Activated CD4-positive, alpha-beta memory T cell treated with anti-CD3 and anti-CD28 coated beads, Interleukin-2, amount 10 ng/mL, durations not matched to agents 7 days and 5 days (primary cell): ENCODE data around the gene UMAD1. TPM values are rescaled to one million over a fixed set of nuclear protein-coding genes. Genes with fewer than 3 reads are reported as not detected.

ENCODE experiments used
- CTCF ChIA-PET: fragments of 350-600 bp; sonication (Branson Sonifier 250); formaldehyde crosslinking; loops from one replicate; lab custom pipeline; 2021; ENCODE audit warnings: antibody characterized with exemption, inconsistent platforms; lab: Charles Lee
- POLR2A ChIA-PET: fragments of 350-600 bp; sonication (Branson Sonifier 250); formaldehyde crosslinking; loops from one replicate; lab custom pipeline; 2021; ENCODE audit warnings: antibody characterized with exemption; lab: Charles Lee
- DNase-seq: peaks from one replicate; pipeline ENCODE4 v3.0.0-alpha.2; 2020
- H3K27ac Mint-ChIP-seq: one replicate; pipeline ENCODE4 v1.8.0; 2021; ENCODE audit warnings: mild to moderate bottlenecking, mixed read lengths
- H3K27me3 Mint-ChIP-seq: one replicate; pipeline ENCODE4 v1.8.0; 2021; ENCODE audit warnings: mixed read lengths
- H3K36me3 Mint-ChIP-seq: one replicate; pipeline ENCODE4 v1.8.0; 2021; ENCODE audit warnings: low read depth, mixed read lengths
- H3K4me1 Mint-ChIP-seq: one replicate; pipeline ENCODE4 v1.8.0; 2021; ENCODE audit warnings: mixed read lengths
- H3K4me3 Mint-ChIP-seq: one replicate; pipeline ENCODE4 v1.8.0; 2021; ENCODE audit warnings: mild to moderate bottlenecking, mixed read lengths
- H3K9me3 Mint-ChIP-seq: one replicate; pipeline ENCODE4 v1.8.0; 2021; ENCODE audit warnings: mixed read lengths
- total RNA-seq, 2 experiments: library from RNA; stranded (reverse); gene quantifications; one replicate each; pipeline ENCODE4 v1.2.3, GENCODE V29; 2021

Gene UMAD1
- total RNA-seq, 2 experiments from 2014 or later = 16.1 to 16.7 TPM

DNA sequence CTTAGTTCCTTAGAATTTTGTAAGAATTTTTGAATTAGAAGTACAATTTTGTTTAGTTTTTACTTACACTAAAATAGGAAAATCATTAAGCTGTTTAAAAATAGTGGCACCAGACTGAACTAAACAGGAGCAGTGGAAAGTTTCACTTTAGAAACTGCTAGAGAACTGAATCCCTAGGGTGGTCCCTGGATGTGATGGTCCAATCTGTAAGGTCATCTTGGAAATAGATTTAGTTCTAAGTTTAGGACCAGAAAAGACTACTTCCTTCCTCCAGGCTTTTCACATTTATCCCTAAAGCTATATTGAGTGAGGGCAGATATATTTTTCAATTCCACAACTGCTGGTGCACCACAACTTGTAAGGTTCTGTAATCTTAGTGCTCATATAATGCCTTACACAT lies 58.8 kb downstream of the UMAD1 start:
- no peaks in the 10 kb centered on the region for H3K27me3 Mint-ChIP-seq
- H3K4me3 Mint-ChIP-seq = no peak overlapping the region
- CTCF ChIA-PET = no interaction called here

DNA sequence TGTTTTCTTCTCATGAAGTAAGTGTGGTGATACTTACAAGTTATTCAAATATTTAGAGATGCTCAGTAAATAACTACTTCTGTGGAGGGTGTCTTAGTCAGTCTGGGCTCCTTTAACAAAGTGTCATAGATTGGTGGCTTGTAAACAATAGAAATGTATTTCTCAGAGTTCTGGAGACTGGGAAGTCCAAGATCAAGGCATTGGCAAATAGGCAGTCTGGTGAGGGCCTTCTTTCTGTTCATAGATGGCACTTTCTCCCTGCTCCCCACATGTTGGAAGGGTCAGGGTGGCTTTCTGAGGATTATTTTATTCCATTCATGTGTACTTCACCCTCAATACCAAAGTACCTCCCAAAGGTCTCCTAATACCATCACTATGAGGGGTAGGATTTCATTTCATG lies 59.4 kb downstream of the UMAD1 start:
- Mint-ChIP-seq H3K9me3 (no peaks in the 10 kb centered on the region), H3K27me3 (no peaks in the 10 kb centered on the region), H3K27ac (no peak overlapping the region), H3K36me3 (peaks cover 3% of the 10 kb centered on the region), H3K4me3 (no peak overlapping the region), H3K4me1 (peaks cover 1% of the 10 kb centered on the region)
- POLR2A ChIA-PET = interaction anchor here (0.6 kb wide), 1 partner anchor 592 kb away, joined by 3 read pairs; no protein-coding TSS in a partner anchor
- DNase-seq = no peak
- CTCF ChIA-PET = no interaction called here

More for the DNA sequence above, 58.8 kb downstream of the UMAD1 start:
- H3K36me3 Mint-ChIP-seq = peaks cover 9% of the 10 kb centered on the region
- H3K27ac Mint-ChIP-seq = no peak overlapping the region
- no peaks in the 10 kb centered on the region for H3K9me3 Mint-ChIP-seq
- POLR2A ChIA-PET = interaction anchor here (0.6 kb wide), 1 partner anchor 593 kb away, joined by 3 read pairs; no protein-coding TSS in a partner anchor
- peaks cover 1% of the 10 kb centered on the region for H3K4me1 Mint-ChIP-seq
- no peak for DNase-seq

GRCh38 chr7:7701527-7701926 lies 61.0 kb downstream of the UMAD1 start:
- CTCF ChIA-PET = interaction anchor here (1.2 kb wide), 1 partner anchor 12 kb away, joined by 3 read pairs; no protein-coding TSS in a partner anchor

GRCh38 chr7:7702826-7703225 lies 62.3 kb downstream of the UMAD1 start:
- ChIA-PET CTCF (interaction anchor here (1.2 kb wide), 1 partner anchor 13 kb away, joined by 3 read pairs; no protein-coding TSS in a partner anchor), POLR2A (no interaction called here)
- DNase-seq = no peak
- Mint-ChIP-seq H3K4me3 (no peak overlapping the region), H3K36me3 (no peaks in the 10 kb centered on the region), H3K4me1 (peaks cover 3% of the 10 kb centered on the region), H3K27ac (no peak overlapping the region), H3K27me3 (no peaks in the 10 kb centered on the region), H3K9me3 (no peaks in the 10 kb centered on the region)

More at GRCh38 chr7:7701527-7701926, 61.0 kb downstream of the UMAD1 start:
- no peak for DNase-seq
- Mint-ChIP-seq H3K9me3 (no peaks in the 10 kb centered on the region), H3K4me3 (no peak overlapping the region), H3K27ac (no peak overlapping the region), H3K27me3 (no peaks in the 10 kb centered on the region), H3K4me1 (peaks cover 3% of the 10 kb centered on the region), H3K36me3 (no peaks in the 10 kb centered on the region)
- POLR2A ChIA-PET = no interaction called here

GRCh38 chr7:7703427-7703826 lies 62.9 kb downstream of the UMAD1 start:
- Mint-ChIP-seq H3K4me3 (no peak overlapping the region), H3K4me1 (peaks cover 3% of the 10 kb centered on the region), H3K27me3 (no peaks in the 10 kb centered on the region), H3K27ac (no peak overlapping the region), H3K9me3 (no peaks in the 10 kb centered on the region), H3K36me3 (no peaks in the 10 kb centered on the region)
- no peak for DNase-seq
- ChIA-PET POLR2A (no interaction called here), CTCF (no interaction called here)

- H3K4me1 Mint-ChIP-seq = peaks cover 3% of the 10 kb centered on the region
- no peaks in the 10 kb centered on the region for H3K9me3 Mint-ChIP-seq
- no peaks in the 10 kb centered on the region for H3K36me3 Mint-ChIP-seq
- CTCF ChIA-PET = no interaction called here
- no peaks in the 10 kb centered on the region for H3K27me3 Mint-ChIP-seq
- POLR2A ChIA-PET = interaction anchor here (0.7 kb wide), 1 partner anchor 44 kb away, joined by 3 read pairs; no protein-coding TSS in a partner anchor
- no peak overlapping the region for H3K27ac Mint-ChIP-seq
- no peak overlapping the region for H3K4me3 Mint-ChIP-seq
- no peak for DNase-seq
Observed at GRCh38 chr7:7704867-7705266, 64.3 kb downstream of the UMAD1 start.

GRCh38 chr7:7705318-7705717 lies 64.8 kb downstream of the UMAD1 start:
- no peaks in the 10 kb centered on the region for H3K9me3 Mint-ChIP-seq
- H3K36me3 Mint-ChIP-seq = no peaks in the 10 kb centered on the region
- POLR2A ChIA-PET = no interaction called here
- no peaks in the 10 kb centered on the region for H3K27me3 Mint-ChIP-seq
- peaks cover 2% of the 10 kb centered on the region for H3K4me1 Mint-ChIP-seq
- CTCF ChIA-PET = no interaction called here
- H3K27ac Mint-ChIP-seq = no peak overlapping the region
- DNase-seq = no peak
- no peak overlapping the region for H3K4me3 Mint-ChIP-seq

DNA sequence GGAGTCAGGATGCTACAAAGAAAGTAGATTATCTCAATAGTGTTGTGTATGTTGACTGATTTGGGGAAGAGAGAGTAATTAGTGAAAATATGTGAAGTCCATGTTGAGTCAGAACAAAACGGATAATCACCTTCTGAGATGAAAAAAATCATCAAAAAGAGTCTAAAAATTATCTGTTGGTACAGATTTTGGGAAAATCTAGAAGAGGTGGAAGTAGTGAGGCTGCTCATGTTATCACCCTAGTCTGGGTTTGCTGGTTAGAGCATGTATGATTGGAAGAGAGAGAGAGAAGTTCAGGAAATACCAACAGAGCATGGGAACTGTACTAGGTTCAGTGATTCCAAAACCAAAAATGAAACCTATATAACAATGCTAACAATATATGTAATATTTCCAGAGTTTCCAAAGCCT lies 65.6 kb downstream of the UMAD1 start:
- no peak for DNase-seq
- H3K27ac Mint-ChIP-seq = no peak overlapping the region
- no peaks in the 10 kb centered on the region for H3K9me3 Mint-ChIP-seq
- H3K4me1 Mint-ChIP-seq = peaks cover 2% of the 10 kb centered on the region
- H3K36me3 Mint-ChIP-seq = no peaks in the 10 kb centered on the region
- no peaks in the 10 kb centered on the region for H3K27me3 Mint-ChIP-seq
- H3K4me3 Mint-ChIP-seq = no peak overlapping the region
- CTCF ChIA-PET = no interaction called here
- POLR2A ChIA-PET = no interaction called here

- peaks cover 2% of the 10 kb centered on the region for H3K4me1 Mint-ChIP-seq
- no peaks in the 10 kb centered on the region for H3K27me3 Mint-ChIP-seq
- ChIA-PET CTCF (interaction anchor here (0.8 kb wide), 1 partner anchor 9 kb away, joined by 4 read pairs; no protein-coding TSS in a partner anchor), POLR2A (no interaction called here)
- no peak for DNase-seq
- no peaks in the 10 kb centered on the region for H3K36me3 Mint-ChIP-seq
- H3K9me3 Mint-ChIP-seq = no peaks in the 10 kb centered on the region
- H3K4me3 Mint-ChIP-seq = no peak overlapping the region
- H3K27ac Mint-ChIP-seq = no peak overlapping the region
Observed at GRCh38 chr7:7706556-7707172, 66.1 kb downstream of the UMAD1 start.

DNA sequence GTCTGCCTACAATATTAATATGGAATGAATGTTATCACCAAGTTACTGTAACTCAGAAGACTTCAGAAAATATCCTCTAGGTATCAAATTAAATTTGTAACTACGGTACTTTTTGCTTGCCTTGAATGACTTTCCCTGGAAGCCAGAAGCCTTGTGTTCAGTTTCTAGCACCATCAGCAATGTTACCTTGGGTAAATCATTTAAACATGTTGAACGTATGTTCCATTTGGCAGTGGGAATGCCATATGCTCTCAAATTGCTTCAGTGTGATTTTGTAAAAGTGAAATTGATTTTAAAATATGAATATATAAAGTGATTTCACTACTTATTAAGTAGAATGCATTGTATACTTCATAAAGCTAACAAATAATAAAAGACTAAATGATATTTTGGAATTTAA lies 66.7 kb downstream of the UMAD1 start:
- POLR2A ChIA-PET = no interaction called here
- H3K4me1 Mint-ChIP-seq = peaks cover 2% of the 10 kb centered on the region

GRCh38 chr7:7707806-7708205 lies 67.3 kb downstream of the UMAD1 start:
- Mint-ChIP-seq H3K4me1 (peaks cover 2% of the 10 kb centered on the region), H3K9me3 (no peaks in the 10 kb centered on the region), H3K27me3 (no peaks in the 10 kb centered on the region), H3K4me3 (no peak overlapping the region), H3K27ac (no peak overlapping the region), H3K36me3 (no peaks in the 10 kb centered on the region)
- no peak for DNase-seq
- CTCF ChIA-PET = interaction anchor here (0.8 kb wide), 1 partner anchor 8 kb away, joined by 4 read pairs; no protein-coding TSS in a partner anchor
- POLR2A ChIA-PET = no interaction called here

More for the DNA sequence above, 66.7 kb downstream of the UMAD1 start:
- no peak overlapping the region for H3K27ac Mint-ChIP-seq
- H3K4me3 Mint-ChIP-seq = no peak overlapping the region
- CTCF ChIA-PET = interaction anchor here (0.8 kb wide), 1 partner anchor 9 kb away, joined by 4 read pairs; no protein-coding TSS in a partner anchor
- DNase-seq = no peak
- H3K36me3 Mint-ChIP-seq = no peaks in the 10 kb centered on the region
- no peaks in the 10 kb centered on the region for H3K9me3 Mint-ChIP-seq
- no peaks in the 10 kb centered on the region for H3K27me3 Mint-ChIP-seq

DNA sequence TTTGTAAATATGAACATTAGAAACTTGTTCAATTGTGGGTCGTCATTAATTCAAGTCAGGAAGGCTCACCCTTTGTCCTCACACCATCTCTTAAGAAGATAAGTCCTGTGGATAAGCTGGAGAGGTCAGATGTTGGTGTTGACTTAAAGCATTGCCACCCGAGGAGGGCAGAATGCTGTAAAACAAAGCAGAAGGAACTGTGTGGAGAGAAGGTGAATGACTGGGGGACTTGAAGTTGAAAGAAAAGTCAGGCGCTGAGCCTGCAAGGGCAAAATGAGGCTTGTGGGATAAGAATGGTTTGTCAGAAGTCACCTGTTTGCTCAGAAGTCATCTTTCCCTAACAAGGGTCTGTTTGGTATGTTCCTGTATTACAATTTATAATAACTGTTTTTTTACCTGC lies 68.7 kb downstream of the UMAD1 start:
- H3K36me3 Mint-ChIP-seq = no peaks in the 10 kb centered on the region
- POLR2A ChIA-PET = no interaction called here
- H3K27ac Mint-ChIP-seq = no peak overlapping the region
- CTCF ChIA-PET = no interaction called here
- peaks cover 4% of the 10 kb centered on the region for H3K4me1 Mint-ChIP-seq
- H3K9me3 Mint-ChIP-seq = no peaks in the 10 kb centered on the region
- H3K27me3 Mint-ChIP-seq = no peaks in the 10 kb centered on the region
- H3K4me3 Mint-ChIP-seq = no peak overlapping the region
- no peak for DNase-seq

DNA sequence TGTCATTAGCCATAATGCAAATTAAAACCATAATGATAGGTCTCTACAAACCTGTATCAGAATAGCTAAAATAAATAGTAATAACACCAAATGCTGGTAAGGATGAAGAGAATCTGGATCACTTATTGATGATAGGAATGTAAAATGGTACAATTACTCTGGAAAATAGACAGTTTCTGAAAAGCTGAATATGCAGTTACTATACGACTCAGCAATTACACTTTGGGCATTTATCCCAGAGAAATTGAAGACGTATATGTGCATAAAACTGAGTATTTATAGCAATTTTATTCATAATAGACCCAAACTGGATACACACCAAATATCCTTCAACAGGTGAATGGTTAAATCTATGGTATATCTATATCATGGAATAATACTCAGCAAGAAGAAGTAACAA lies 69.9 kb downstream of the UMAD1 start:
- Mint-ChIP-seq H3K4me1 (peaks cover 4% of the 10 kb centered on the region), H3K36me3 (no peaks in the 10 kb centered on the region), H3K27me3 (no peaks in the 10 kb centered on the region), H3K4me3 (no peak overlapping the region), H3K9me3 (no peaks in the 10 kb centered on the region), H3K27ac (no peak overlapping the region)
- ChIA-PET CTCF (no interaction called here), POLR2A (no interaction called here)
- no peak for DNase-seq

DNA sequence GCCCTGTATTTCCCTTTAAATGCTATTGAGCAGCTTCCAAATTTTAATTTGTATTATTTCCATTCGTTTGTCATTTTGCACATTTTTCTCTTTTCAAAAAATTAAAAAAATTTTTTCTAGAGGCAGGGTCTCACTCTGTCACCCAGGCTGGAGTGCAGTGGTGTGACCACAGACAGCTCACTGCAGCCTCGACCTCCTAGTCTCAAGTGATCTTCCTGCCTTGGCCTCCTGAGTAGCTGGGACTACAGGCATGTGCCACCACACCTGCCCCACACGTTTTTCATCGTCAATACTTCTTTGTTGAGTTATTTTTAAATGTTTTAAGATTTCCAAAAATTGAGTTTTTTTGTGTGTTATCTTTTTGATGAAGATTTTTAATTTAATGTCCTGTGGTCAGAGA lies 73.2 kb downstream of the UMAD1 start:
- H3K9me3 Mint-ChIP-seq = no peaks in the 10 kb centered on the region
- H3K27ac Mint-ChIP-seq = no peak overlapping the region
- no peaks in the 10 kb centered on the region for H3K27me3 Mint-ChIP-seq
- H3K4me3 Mint-ChIP-seq = no peak overlapping the region
- CTCF ChIA-PET = interaction anchor here (0.7 kb wide), 1 partner anchor 292 kb away, joined by 3 read pairs; no protein-coding TSS in a partner anchor
- no peak for DNase-seq
- POLR2A ChIA-PET = no interaction called here
- H3K36me3 Mint-ChIP-seq = no peaks in the 10 kb centered on the region
- H3K4me1 Mint-ChIP-seq = peaks cover 6% of the 10 kb centered on the region
